Ishikawa (cell line): ENCODE measurements around the gene NACC2.
A peak's percentile ranks its signal among the peaks of the same experiment; 100 is the strongest.

Source experiments
- CEBPB ChIP-seq: IDR thresholded peaks from 2 replicates; pipeline ENCODE4 v1.6.1; 2012
- CREB1 ChIP-seq: IDR thresholded peaks from 2 replicates; pipeline ENCODE4 v1.6.1; 2012; ENCODE audit warnings: low read depth
- EGR1 ChIP-seq: IDR thresholded peaks from 2 replicates; pipeline ENCODE4 v1.6.1; 2012
- EP300 ChIP-seq: IDR thresholded peaks from 2 replicates; pipeline ENCODE4 v1.6.1; 2012; ENCODE audit warnings: borderline replicate concordance
- FOXM1 ChIP-seq: IDR thresholded peaks from 2 replicates; pipeline ENCODE4 v1.6.1; 2012; ENCODE audit warnings: low read depth, borderline replicate concordance
- NFIC ChIP-seq: IDR thresholded peaks from 2 replicates; pipeline ENCODE4 v1.6.1; 2012
- RAD21 ChIP-seq: IDR thresholded peaks from 2 replicates; pipeline ENCODE4 v1.6.1; 2012; ENCODE audit warnings: low read depth
- REST ChIP-seq: IDR thresholded peaks from 2 replicates; pipeline ENCODE4 v1.6.1; 2012; ENCODE audit warnings: low read depth, mild to moderate bottlenecking
- TAF1 ChIP-seq: IDR thresholded peaks from 2 replicates; pipeline ENCODE4 v1.6.1; 2012; ENCODE audit warnings: low read depth, mild to moderate bottlenecking
- TCF12 ChIP-seq: IDR thresholded peaks from 2 replicates; pipeline ENCODE4 v1.6.1; 2012; ENCODE audit warnings: low read depth
- TEAD4 ChIP-seq: IDR thresholded peaks from 2 replicates; pipeline ENCODE4 v1.6.1; 2012
- YY1 ChIP-seq: IDR thresholded peaks from 2 replicates; pipeline ENCODE4 v1.6.1; 2012; ENCODE audit warnings: low read depth
- ZBTB7A ChIP-seq: IDR thresholded peaks from 2 replicates; pipeline ENCODE4 v1.6.1; 2012; ENCODE audit warnings: low read depth
- TF ChIP-seq, protein P1 (sequence below): IDR thresholded peaks from 2 replicates; pipeline ENCODE4 v1.6.1; 2012
- TF ChIP-seq, protein P2 (sequence below): IDR thresholded peaks from 2 replicates; pipeline ENCODE4 v1.6.1; 2012

The NACC2 gene

GRCh38 chr9:136091582-136092352, 3.3 kb downstream of the NACC2 start:
- peak; percentile 46; the same call in 1 of the 2 replicates for TF ChIP-seq TCF12
- 0 out of 2 replicates have a peak, but pooled peaks have one; percentile 19 for TF ChIP-seq TEAD4
- TF ChIP-seq, protein P1, sequence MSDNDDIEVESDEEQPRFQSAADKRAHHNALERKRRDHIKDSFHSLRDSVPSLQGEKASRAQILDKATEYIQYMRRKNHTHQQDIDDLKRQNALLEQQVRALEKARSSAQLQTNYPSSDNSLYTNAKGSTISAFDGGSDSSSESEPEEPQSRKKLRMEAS: no peak
- TF ChIP-seq CEBPB: no peak

DNA sequence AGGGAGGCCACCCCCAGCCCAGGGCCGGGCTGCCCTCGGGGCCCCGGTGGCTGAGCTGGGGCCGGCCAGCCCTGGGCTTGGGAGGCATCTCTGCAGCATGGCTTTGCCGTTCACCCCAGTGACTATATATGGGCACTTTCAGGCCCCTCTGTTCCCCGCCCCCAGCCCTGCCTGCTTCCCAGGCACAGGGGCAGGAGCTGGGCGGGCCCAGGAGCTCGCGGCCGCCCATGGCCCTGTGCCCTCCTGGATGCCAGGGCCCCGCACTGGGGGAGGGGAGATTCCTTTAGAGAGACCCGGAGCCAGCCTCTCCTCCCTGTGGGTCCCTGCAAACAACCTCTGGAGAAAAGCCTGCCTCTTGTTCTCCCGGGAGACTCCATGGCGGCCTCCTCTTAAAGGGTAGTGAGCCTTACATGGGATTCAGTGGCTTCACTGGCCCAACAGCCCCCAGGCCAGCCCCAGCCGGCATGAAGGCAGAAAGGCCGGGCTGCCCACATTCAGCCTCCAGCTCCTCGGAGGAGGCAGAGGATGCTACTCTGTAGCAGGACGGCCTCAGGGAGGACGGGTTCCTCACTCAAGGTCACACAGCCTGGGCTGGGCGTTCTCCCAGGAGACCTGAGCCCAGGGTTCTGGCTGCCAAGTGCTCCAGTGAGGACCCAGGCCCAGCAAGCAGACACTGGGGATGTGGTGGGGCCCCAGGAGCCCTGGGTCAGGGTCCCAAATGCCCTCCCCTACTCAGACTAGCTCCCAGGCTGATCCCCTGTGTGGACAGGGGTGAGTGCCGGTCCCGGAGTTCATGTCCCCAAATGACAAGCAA, 4.1 kb downstream of the NACC2 start:
- TF ChIP-seq TAF1 (0 out of 2 replicates have a peak, but pooled peaks have one; percentile 32), CEBPB (no peak)

DNA sequence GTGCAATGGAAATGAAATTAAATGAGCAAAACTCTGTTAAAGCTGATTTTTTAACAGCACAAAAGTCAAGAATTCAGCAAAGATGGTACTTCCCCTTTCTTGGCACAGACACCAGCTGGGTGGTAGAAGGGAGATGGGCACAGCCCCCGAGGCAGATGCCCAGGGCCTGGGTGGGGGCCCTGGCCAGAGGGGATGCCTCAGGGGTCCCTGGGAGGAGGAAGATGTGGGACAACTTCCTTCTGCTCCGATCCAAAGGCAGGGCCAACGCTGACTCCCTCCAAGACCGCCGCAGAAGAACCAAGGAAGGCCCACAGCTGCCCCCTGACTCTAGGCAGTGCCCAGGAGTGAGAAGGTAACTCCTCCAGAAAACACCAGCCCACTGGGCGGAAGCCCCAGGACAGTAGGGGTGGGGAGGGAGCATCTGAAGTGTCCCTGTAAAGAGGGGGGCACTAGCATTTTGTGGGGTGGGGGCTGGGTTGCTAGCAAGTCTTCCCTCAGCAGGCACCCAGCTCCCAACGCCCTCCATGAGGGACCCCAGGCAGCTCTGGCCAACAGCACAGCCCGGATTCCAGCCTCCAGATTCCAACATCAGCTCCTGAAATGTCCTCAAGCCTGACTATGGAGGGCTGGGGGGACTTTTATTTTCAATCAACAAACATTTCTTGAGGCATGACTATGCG, 4.9 kb downstream of the NACC2 start:
- TF ChIP-seq ZBTB7A (no peak), YY1 (no peak), TCF12 (no peak), TEAD4 (no peak), NFIC (no peak), FOXM1 (no peak)

GRCh38 chr9:136089697-136090045, 5.4 kb downstream of the NACC2 start:
- TF ChIP-seq TAF1 (no peak), EP300 (no peak), RAD21 (peak; percentile 58), REST (no peak), NFIC (no peak)

DNA sequence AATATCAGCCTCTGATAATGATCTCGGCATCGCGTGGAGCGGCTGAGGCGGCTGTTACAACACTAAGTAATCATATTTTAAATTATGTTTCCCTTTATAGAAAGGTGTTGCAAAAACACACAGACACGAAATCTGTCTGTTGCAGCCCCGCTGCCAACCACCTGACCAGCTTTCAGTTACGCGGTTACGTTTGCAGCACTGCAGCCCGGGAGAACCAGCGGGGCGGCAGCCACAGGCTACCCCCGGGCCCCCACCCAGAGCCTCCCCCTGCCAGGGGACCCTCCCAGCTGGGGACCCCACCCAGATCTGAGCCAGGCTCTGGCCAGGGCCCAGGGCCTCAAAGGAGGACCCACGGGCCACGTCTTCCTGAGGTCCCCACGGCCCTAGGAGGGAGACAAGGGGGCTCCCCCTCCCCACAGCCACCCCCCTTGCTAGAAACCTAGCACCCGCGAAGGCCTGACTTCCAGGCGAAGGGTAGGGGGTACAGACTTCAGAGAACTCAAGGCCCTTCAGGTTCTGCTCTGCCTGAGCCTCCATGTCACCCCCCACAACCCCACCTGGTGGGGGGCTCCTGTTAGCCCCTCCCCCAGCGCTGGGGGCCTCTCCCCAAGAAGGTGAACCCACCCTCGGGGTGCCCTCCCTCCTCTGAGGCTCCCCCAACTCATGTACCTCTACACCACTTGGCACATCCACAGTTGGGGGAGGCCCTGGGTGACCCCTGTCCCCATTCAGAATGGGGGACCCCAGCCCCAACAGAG, 6.0 kb downstream of the NACC2 start:
- TF ChIP-seq, protein P2, sequence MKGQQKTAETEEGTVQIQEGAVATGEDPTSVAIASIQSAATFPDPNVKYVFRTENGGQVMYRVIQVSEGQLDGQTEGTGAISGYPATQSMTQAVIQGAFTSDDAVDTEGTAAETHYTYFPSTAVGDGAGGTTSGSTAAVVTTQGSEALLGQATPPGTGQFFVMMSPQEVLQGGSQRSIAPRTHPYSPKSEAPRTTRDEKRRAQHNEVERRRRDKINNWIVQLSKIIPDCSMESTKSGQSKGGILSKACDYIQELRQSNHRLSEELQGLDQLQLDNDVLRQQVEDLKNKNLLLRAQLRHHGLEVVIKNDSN: no peak
- TF ChIP-seq CREB1: no peak
- no peak for TF ChIP-seq EP300
- no peak for TF ChIP-seq YY1
- TF ChIP-seq FOXM1: no peak
- TF ChIP-seq TCF12: no peak
- TF ChIP-seq TAF1: no peak
- no peak for TF ChIP-seq TEAD4
- no peak for TF ChIP-seq ZBTB7A
- TF ChIP-seq REST: no peak
- TF ChIP-seq CEBPB: no peak

- TF ChIP-seq YY1 (no peak), EGR1 (no peak), CEBPB (no peak), NFIC (no peak), TAF1 (no peak), TEAD4 (no peak), EP300 (no peak), RAD21 (no peak), CREB1 (no peak), TCF12 (no peak), FOXM1 (no peak), ZBTB7A (no peak), REST (no peak)
- TF ChIP-seq, protein P2: no peak
- TF ChIP-seq, protein P1: no peak
These were observed 6.6 kb downstream of the NACC2 start for GRCh38 chr9:136088481-136088938.
